Activated T-cell treated with anti-CD3 and anti-CD28 coated beads for 48 hours (primary cell): ENCODE data around the gene ASPA.
"Not testable (repeated sequence)": the region's sequence is repeated elsewhere in the genome, so short reads cannot be mapped to it uniquely, and the experiment has no call there.

ENCODE experiments used
- DNase-seq: peaks from one replicate; pipeline ENCODE4 v3.0.0-alpha.2; 2020; ENCODE audit warnings: low read depth

The ASPA gene

DNA sequence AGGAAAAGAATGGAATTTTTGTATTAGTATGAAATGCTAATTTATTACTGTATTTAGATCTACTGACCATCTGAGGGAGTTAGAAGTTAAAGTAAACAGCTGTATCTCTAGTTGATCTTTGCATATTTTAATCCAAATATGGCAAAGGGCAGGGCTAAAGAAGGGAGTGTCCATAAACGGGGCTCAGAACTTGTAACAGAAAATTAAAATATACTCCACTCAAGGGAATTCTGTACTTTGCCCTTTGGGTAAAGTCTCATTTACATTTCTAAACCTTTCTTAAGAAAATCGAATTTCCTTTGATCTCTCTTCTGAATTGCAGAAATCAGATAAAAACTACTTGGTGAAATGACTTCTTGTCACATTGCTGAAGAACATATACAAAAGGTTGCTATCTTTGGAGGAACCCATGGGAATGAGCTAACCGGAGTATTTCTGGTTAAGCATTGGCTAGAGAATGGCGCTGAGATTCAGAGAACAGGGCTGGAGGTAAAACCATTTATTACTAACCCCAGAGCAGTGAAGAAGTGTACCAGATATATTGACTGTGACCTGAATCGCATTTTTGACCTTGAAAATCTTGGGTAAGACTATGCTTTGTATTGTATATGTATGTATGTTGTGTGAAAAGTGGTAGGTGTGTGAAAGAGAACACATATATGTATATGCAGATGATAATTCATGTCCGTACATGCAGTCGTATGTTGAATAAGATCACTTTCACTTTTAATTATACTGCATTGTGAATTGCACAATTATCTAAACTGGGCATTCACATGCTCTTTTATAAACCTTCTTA, at the start of gene ASPA:
Gene ASPA, plus strand, starts transcription at position 186 of the 799 bp plus-strand sequence. Its CDS starts 163 bp downstream, at position 349.
- DNase-seq = no peak

DNA sequence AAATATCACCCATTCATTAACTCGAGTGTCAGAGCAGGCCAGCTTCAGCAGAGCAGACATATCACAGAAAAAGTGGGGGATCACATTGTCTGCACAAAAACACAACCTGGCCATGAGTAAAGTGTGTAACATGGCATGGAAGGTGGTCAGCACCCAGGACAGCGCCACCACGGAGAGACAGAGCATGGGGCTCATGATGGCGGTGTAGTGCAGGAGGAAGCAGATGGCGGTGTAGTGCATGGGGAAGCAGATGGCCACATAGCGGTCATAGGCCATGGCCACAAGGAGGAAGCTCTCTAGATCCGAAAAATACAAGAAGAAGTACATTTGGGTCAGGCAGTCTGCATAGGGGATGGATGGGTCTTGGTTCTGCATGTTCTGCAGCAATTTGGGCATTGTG, 42.6 kb upstream of the ASPA start:
- peak; percentile 2 for DNase-seq

DNA sequence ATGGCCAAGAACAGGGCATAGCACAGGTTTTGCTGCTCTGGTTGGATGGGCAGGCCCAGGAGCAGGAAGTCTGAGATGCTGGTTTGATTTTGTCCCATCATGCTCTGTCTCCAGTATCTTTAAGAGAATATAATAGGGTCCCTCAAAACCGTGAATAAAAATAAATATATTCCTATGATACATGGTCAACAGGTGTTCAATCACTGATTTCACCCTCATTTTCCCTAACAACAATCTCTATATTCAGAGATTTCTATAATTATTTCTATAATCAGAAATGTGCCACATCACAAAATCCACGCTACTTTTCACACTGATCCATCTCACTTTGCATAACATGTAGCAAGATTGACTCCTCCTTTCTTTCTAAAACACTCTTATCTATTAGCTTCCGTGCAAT, 42.1 kb upstream of the ASPA start, which contains the start of gene OR1E2:
Gene OR1E2, minus strand, starts transcription at position 101 of the 400 bp plus-strand sequence. Its CDS starts 0 bp downstream, at position 101.
- DNase-seq = no peak

DNA sequence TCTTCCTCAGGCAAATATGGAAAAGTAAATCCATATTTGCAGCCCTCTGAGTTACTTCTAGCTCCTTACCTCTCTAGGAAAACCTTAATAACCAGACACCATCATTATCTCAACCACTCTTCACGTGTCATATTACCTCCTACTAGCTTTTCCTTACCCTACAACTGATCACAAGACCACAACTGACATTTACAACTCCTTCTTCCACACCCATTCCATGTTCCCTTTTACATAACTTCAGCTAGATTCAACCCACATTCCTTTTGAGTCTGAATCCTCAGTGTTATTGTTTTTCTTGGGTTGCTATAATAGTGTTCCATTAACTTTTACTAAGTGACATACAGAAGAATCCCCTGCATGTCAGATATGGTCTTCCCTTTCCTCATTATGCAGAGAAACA, 37.4 kb upstream of the ASPA start:
- no peak for DNase-seq

DNA sequence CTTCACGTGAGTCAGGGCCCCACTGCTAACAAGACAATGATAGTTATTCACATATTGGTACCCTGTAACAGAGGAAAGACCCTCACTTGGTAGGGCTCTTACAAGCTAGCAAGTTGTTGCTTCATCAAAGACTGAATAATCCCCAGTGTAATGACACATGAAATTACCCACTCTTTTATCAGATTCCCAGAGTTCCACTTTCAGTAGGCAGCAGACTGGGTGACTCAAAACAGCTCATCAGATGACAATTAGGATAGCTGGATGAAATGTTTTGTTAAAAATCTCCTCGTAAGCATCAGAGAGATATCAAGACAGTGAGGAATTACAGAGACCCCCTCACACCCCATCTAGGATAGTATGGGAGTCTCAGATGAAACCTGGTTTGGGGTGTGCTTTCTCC, 35.3 kb upstream of the ASPA start:
- DNase-seq = no peak

DNA sequence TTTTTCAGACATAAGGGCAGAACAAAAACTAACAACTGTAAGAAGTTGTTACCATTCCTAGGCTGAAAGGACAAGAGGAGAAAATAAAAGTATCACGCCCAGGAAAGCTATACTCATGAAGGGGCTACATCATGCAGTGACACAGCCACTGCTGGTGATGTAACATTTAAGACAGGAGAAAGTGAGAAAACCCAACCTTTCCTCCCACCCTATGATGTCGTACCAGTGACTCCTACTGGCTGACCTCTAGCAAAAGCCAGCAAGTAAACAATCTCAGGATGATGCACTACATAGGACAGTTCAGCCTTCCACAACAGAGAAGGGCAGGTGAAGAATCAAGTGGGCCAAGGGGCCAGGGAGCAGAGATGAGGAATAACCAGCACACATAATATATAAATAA, 28.2 kb upstream of the ASPA start:
- no peak for DNase-seq

DNA sequence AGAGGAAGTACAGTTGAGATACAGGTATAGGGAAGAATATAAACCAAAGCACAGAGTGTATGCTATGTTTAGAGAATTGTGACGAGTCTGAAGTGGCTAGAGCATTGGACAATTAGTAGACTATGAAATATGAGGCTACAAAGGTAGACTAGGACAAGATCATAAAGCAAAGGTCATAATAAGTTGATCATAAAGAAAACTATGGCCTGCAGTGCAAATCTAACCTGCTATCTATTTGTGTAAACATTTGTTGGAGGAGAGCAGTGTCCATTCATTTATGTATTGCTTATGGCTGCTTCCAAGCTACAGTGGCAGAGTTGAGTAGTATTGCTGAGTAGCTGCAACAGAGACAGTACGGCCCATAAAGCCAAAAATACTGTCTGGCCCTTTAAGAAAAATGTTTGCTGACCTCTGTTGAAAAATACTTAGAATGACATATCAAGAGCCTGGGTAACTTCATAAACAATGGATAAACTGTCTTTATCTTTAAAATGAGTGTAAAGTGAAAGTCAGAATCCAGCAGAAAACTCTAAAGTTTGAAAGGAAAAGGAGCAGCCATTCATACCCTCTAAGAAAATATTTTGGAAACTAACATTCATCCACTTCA, 27.6 kb upstream of the ASPA start:
- DNase-seq = no peak

DNA sequence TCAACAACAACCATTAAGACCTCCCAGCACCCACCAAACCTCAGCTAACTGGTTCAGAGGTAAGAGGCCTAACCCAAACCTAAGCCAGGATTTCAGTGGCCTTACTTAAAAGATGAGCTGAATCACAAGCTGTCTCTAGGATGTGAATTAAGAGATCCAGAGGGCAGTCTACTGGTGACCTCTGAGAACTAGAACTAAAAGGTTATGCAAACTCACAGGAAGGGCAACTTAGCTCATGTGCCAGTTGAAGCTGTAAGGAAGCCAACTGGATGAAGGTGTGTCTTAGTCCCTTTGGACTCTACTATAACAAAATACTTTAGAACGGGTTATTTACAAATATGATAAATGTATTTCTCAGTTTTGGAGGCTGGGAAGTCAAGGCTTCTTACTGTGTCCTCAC, 9.4 kb upstream of the ASPA start:
- not testable (repeated sequence) for DNase-seq

DNA sequence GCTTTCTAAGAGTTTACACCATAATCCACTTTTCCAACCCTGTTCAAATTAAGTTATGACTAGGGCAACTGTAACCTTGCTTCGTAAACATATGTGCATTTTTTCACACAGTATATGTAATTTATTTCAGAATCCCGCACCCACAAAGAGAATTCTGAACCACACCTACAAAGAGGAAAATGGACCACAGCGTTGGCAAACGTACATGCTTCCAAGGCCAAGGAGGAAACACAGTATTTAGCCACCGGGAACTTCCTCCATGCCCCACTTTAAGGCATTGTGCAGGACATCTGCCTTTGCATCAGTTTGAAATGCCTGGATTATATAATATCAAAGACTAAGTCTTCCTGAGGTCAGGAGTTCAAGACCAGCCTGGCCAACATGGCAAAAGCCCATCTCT, 6.3 kb upstream of the ASPA start:
- no peak for DNase-seq

DNA sequence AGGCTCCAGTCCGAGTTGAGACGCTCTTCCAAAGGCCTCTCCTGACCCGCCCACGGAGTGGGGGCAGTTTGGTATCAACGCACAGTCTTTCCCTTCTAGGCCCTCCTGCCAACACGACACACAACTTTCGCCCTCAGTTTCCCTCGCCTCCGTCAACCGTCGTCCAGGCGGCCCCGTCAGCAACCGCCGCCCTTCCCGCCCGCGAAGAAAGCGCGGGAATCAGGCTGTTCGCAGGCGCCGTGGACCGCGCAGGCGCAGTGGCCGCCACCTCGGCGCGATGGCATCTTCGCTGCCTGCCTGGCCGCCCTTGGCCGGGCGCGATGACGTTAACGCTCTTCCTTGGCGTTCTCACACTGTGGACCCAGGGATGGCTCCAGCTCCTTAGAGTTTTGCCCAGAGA, 4.2 kb upstream of the ASPA start, which contains the start of gene SPATA22:
Gene SPATA22, minus strand, starts transcription at position 221 of the 400 bp plus-strand sequence. CDS start 2,494 bp downstream, outside the sequence.
- no peak for DNase-seq

DNA sequence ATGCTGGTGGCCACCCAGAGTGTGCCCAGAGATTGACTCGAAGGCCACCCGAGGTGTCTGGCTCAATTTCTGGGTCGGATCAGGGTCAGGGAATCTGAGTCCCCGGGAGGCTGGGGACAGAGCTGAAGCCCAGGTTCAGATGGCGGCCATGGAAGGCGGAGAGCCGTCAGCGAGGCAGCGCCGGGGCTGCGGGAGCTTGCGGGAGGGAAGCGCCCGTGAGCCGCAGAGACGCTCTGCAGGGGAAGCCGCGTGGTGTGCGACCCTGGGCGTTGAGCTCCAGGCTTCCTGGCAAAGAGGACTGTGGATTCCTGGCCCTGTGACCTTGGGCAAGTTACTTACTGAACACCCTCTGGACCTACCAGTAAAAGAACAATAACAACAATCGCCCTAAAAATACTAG, 3.7 kb upstream of the ASPA start:
- DNase-seq = no peak

DNA sequence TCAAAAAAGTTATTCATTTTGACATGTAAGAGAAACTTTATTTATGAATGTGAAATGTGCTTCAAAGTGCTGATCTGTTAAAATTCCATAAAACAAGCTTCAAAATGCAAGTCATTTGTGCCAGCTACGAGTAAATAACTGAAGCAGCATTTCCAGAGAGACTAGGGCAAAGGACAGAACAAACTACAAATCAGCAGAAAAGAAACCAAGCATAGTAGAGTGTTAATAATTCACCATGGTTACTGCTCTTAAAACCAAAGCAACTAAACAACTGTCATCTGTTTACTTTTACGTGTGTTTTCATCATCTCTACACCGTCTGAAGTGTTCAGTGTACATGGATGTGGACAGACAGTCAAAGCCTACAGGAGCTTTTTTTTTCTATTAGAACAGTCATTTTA, 1.6 kb upstream of the ASPA start:
- no peak for DNase-seq

DNA sequence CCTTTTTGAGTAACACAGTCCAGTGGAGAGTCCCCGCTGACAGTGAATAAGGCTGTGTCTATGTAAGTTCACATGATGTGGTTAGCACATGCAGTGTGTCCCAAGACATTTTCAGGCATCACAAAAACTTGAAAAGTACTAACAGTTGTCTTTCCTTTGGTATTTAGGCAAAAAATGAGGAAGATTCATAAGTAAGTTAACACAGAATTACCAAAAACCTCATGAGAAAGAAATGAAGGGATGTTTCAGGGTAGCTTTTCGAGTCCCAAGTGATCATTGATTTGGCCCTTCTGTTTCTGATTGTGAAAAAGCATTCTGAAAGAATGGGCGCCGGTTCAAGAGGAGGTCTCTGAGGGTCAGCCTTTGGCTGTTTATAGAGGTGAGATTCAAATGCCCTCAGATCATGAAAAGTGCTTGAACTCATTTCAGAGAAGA, 529 bp upstream of the ASPA start:
- DNase-seq = no peak

DNA sequence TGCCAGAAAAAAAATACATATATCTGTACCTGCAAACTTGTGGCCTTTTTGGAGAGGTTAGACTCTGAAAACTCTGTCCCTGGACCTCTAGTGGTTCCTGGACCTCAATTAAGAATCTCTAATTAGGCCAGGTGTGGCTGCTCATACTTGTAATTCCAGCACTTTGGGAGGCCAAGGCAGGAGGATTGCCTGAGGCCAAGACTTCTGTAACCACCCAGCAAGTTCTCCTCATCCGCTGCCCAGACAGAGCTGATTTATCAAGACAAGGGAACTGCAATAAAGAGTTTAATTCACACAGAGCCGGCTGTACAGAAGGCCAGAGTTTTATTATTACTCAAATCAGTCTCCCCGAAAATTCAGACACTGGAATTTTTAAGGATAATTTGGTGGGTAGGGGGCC, 4.2 kb downstream of the ASPA start:
- no peak for DNase-seq

DNA sequence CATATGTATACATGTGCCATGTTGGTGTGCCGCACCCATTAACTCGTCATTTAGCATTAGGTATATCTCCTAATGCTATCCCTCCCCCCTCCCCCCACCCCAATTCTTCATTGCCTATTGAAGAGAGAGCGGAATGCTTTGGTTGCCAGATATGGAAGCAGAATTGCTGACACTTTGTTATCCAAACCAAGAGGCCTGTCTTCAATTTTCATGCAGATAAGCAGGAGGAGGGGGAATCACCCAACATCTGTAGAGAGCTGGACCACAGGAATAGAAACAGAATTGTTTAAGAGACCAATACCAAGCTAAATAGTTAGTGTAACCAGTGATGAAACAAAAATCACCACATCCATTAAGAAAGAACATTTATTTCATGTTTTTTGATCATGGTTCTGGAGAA, 7.1 kb downstream of the ASPA start:
- no peak for DNase-seq

DNA sequence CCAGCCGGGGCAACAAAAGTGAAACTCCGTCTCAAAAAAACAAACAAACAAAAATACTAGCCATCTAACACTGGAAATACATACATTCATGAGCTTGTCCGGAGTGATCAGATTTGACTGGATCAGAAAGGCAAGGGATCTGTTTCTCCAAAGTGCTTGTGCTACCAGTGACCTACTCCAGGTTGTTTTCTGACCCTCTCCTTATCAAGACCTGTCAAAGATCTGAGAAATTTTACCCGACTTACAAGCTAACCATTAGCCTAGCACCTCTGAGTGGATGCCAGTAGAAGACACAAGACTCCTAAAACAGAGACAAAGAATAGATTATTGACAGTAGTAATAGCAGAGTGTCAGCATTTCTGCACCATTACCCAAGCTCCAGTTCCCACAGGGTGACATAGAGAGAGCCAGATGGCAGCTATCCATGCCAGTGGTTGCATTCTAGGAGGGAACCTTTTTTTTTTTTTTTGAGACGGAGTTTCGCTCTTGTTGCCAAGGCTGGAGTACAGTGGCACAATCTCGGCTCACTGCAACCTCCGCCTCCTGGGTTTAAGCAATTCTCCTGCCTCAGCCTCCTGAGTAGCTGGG, 9.8 kb downstream of the ASPA start:
- no peak for DNase-seq

DNA sequence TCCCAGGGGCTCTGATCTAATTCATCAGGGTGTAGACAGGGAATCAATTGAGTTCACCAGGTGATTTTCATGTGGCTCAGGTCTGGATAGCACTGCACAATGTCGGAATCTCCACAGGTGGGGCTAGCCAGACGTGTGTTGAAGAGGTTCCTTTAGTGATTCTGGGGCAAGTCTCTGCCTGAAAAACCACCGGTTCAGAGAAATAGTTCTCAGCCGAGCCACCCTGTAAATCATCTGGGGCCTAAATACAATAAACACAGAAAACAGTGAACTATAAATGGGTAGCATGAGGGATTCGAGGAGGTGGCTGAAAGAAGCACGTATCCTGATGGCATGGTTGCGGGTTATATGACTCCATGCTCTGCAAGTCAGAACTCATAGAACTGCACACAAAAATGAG, 21.3 kb downstream of the ASPA start:
- no peak for DNase-seq

DNA sequence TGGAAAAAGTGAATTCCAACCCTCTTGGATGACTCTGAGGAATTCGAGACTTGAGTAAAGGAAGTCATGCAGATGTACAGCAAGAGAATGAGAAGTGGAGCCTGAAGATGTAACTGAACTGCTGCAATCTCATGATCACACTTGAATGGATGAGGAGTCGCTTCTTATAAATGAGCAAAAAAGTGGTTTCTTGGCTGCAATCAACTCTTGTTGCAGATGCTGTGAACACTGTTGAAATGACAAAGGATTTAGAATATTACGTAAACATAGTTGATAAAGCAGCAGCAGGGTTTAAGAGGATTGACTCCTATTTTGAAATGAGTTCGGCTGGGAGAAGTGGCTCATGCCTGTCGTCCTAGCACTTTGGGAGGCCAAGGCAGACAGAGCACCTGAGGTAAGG, 25.5 kb downstream of the ASPA start:
- DNase-seq = no peak

DNA sequence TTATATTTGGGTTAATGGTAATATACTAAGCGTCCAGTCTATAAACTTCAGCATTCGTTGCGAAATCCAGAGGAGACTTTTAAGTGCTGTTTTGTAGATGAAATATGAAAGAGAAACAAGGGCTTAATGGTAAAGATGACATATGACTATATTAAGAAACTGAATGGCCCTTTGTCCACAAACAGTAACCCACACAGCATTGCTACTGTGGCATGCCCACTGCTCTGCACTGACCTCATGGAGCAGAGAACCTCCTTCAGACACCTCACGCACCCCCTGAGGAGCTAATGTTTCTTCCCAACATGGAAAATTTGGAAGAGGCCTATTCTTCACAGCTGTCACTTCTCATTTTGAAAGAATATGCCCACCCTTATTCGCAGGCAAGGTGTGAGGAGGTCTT, 26.7 kb downstream of the ASPA start:
- DNase-seq = no peak

DNA sequence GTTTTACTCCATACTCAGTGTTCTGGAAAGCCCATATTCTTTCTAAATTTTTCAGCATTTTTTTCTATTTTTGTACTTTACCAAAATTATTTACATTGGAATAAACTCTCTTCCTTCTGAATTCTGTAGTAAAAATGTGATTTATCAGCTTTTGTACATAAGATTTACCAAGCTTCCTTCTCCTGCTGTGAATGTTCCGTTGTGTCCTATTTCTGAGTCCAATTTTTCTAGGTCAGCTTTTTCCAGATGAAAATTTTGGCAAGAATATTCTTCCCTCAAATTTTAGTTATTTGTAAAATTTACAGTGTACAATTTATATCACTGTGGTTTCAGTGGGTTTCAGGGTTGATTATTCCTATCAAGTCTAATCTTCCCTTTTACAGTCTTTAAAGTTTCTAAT, 27.5 kb downstream of the ASPA start:
- DNase-seq = no peak

DNA sequence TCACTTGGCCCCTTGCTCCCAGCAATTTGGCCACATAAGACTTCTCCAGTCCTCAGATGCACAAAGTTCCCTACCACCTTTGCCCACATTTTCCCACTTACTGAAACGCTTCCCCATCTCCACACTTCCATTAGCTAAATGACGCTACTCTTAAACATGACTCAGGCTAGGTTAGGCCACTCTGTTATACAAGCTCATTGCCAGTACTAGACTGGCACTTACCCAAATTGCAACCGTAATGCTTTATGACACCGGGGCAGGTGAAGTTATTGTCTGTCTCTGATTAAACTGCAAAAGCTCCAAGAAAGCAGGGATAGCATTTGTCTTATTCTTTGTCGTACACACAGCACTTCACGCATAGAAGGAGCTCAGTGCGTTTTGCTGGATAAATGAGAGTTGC, 29.2 kb downstream of the ASPA start:
- no peak for DNase-seq

DNA sequence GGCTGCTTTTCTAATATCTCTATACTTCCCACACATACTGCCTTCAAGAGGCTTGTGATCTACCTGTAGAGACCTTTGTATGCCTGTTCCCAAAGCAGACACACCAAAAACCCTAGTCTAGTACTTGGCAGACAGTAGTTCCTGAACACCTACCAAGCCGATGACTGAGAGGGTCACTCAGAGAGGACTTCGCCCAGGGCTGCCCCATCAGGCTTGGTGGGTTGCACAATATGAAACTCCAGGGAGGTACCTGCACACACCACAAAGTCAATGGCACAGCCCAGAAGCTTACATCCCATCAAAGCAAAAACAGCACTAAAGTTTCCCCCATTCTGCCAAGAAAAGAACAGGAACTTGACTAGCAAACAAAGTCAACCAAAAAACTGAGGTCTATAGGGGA, 30.3 kb downstream of the ASPA start:
- DNase-seq = no peak

DNA sequence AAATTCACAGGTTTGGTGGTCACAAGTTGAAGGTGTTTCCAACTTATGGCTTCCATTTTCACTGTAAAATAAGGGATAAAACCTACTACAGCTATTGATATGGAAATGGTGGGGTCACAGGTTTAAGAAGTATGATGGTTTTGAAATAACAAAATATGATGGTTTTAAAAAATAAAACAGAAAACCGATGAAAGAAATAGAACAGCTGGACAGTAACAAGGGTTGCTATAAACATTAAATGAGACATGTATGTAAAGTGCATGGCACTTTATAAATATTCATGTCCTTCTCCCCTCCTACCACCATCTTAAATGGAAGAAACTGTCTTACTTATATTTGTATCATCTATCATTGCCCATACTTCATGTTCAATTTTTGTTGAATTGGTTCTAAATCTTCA, 31.3 kb downstream of the ASPA start:
- DNase-seq = no peak
